ENCODE measurements around the gene EID2B.

The EID2B gene

GRCh38 chr19:39557811-39558623 is 25.4 kb upstream of the EID2B start:
- no peak for TF ChIP-seq CTCF (IDR thresholded peaks at IDR 0.05; ENCODE audit: low read depth, low read length, missing control alignments)
- no peak overlapping the region for H3K4me3 ChIP-seq (ENCODE audit: low read depth, low read length)
- in situ Hi-C loops (cut with HindIII; ENCODE audit: low sequenced_read_pairs): no loop called here
- DNase-seq (ENCODE audit: low read depth): no peak

DNA sequence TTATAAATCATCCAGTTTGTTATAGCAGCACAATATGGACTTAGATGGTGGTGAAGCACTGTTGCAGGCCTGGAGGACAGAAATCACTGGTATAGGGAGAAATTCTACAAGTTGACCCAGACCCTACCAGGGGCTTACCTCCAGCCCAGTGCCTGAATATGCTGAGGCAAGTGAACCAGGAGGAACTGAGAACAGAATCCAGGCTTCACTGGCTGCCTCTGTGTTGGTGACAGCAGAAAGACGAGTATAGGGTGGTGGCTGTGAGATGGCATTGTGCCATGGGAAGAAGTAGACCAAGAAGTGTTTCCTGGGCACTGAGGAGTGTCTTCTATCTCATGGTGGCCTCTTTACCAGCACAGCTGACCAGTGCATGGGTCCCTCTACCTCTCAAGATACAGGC is 23.2 kb upstream of the EID2B start:
- TF ChIP-seq CTCF (IDR thresholded peaks at IDR 0.05; ENCODE audit: low read depth, low read length, missing control alignments): no peak
- no peak overlapping the region for H3K4me3 ChIP-seq (ENCODE audit: low read depth, low read length)
- DNase-seq (ENCODE audit: low read depth): no peak
- in situ Hi-C loops (cut with HindIII; ENCODE audit: low sequenced_read_pairs): no loop called here

DNA sequence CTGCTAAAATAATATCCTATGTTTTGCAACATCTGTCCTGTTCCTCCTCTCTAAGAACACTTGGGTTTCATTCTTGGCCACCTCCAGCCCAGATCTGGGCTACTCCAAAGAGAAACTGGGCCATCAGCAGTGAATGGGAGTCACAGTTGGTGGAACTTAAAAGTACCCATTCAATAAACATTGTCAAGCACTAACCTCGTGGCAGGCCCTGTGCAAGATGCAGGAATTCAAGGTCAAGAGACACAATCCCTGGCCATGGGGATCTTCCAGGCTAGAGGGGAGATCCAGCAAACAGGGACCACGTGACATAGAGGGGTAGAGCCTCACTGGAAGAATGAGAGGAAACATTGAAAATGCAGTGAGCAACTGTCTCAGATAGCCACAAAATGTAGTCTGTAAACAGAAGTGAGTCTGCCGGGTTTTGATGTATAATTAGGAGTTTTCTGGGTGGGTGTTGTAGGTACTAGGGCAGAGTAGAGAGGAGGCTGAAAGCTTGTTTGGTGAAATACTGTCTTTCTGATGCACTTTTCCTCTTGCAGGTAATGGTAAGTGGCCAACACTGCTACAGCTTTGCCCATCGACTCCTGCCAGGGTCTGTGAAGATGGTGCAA is 22.2 kb upstream of the EID2B start:
- no peak overlapping the region for H3K4me3 ChIP-seq (ENCODE audit: low read depth, low read length)
- no peak for DNase-seq (ENCODE audit: low read depth)
- in situ Hi-C loops (cut with HindIII; ENCODE audit: low sequenced_read_pairs): no loop called here
- no peak for TF ChIP-seq CTCF (IDR thresholded peaks at IDR 0.05; ENCODE audit: low read depth, low read length, missing control alignments)

- no peak overlapping the region for H3K4me3 ChIP-seq (ENCODE audit: low read depth, low read length)
- no peak for DNase-seq (ENCODE audit: low read depth)
- TF ChIP-seq CTCF (IDR thresholded peaks at IDR 0.05; ENCODE audit: low read depth, low read length, missing control alignments): no peak
- in situ Hi-C loops (cut with HindIII; ENCODE audit: low sequenced_read_pairs): no loop called here
Observed at GRCh38 chr19:39553082-39553652, 20.5 kb upstream of the EID2B start.

GRCh38 chr19:39550197-39550596 is 17.5 kb upstream of the EID2B start:
- no peak overlapping the region for H3K4me3 ChIP-seq (ENCODE audit: low read depth, low read length)
- no peak for TF ChIP-seq CTCF (IDR thresholded peaks at IDR 0.05; ENCODE audit: low read depth, low read length, missing control alignments)
- DNase-seq (ENCODE audit: low read depth): no peak
- in situ Hi-C loops (cut with HindIII; ENCODE audit: low sequenced_read_pairs): no loop called here

DNA sequence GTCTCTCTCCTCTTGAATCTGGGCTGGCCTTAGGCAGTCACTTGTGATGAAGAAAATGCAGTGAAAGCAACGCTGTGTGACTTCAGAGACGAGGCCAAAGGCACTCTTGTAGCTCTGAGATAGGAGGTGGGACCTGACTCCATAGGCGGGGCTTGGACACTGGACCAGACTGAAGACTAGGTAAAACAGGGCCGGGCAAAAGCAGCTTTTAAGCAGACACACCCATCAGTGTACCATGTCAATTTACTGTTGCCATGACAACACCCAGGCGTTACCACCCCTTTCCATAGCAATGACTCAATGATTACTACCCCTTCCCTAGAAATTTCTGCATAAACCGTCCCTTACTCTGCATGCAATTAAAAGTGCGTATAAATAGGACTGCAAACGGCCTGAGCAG is 13.9 kb upstream of the EID2B start:
- H3K4me3 ChIP-seq (ENCODE audit: low read depth, low read length): no peak overlapping the region
- in situ Hi-C loops (cut with HindIII; ENCODE audit: low sequenced_read_pairs): no loop called here
- no peak for DNase-seq (ENCODE audit: low read depth)
- TF ChIP-seq CTCF (IDR thresholded peaks at IDR 0.05; ENCODE audit: low read depth, low read length, missing control alignments): no peak

All from astrocyte of the cerebellum (primary cell).